HepG2 (cell line): ENCODE data around the gene GRAMD4. TPM values are rescaled to one million over a fixed set of nuclear protein-coding genes. Genes with fewer than 3 reads are reported as not detected.

Experiments used
- ARID3A ChIP-seq: IDR thresholded peaks from 2 replicates; pipeline ENCODE4 v1.6.1; 2012; ENCODE audit warnings: low read depth, low read length, improper control_type of control experiment
- DNMT1 ChIP-seq: sonication (generic); formaldehyde crosslinking; IDR thresholded peaks from 2 replicates; pipeline ENCODE4 v1.5.1; 2020; ENCODE audit warnings: mild to moderate bottlenecking, missing genetic modification reagents
- ELF1 ChIP-seq: sonication (generic); formaldehyde crosslinking; IDR thresholded peaks from 2 replicates; pipeline ENCODE4 v1.4.0; 2020; ENCODE audit warnings: missing genetic modification reagents
- IKZF1 ChIP-seq: fragments of 450-650 bp; IDR thresholded peaks from 2 replicates; pipeline ENCODE4 v1.7.1; 2016
- MAZ ChIP-seq, 2 experiments: sonication (generic) in 1 of 2; formaldehyde crosslinking in 1 of 2; IDR thresholded peaks; 2 replicates each; pipeline versions ENCODE4 v1.5.0 to v1.6.1; 2012 to 2020; ENCODE audit warnings: low read depth in 2 of 2, mild to moderate bottlenecking in 2 of 2, borderline replicate concordance in 1 of 2, improper control_type of control experiment in 1 of 2, low read length in 1 of 2, missing genetic modification reagents in 1 of 2, moderate library complexity in 1 of 2
- MEIS2 ChIP-seq: sonication (generic); formaldehyde crosslinking; IDR thresholded peaks from 2 replicates; pipeline ENCODE4 v1.9.0; 2021; ENCODE audit warnings: mild to moderate bottlenecking, missing genetic modification reagents
- NONO ChIP-seq, 2 experiments: fragments of 450-650 bp in 1 of 2; sonication (generic) in 1 of 2; formaldehyde crosslinking in 1 of 2; IDR thresholded peaks in 1 of 2; conservative IDR thresholded peaks in 1 of 2; 2 replicates each; pipeline versions ENCODE4 v1.6.1 to v1.8.0; 2017 to 2022; ENCODE audit warnings: mild to moderate bottlenecking in 1 of 2, missing genetic modification reagents in 1 of 2, moderate library complexity in 1 of 2
- PRDM4 ChIP-seq: sonication (generic); formaldehyde crosslinking; IDR thresholded peaks from 2 replicates; pipeline ENCODE4 v1.9.0; 2021; ENCODE audit warnings: missing genetic modification reagents, borderline replicate concordance
- TCF12 ChIP-seq, 2 experiments: fragments of 450-650 bp in 1 of 2; sonication (generic) in 1 of 2; formaldehyde crosslinking in 1 of 2; IDR thresholded peaks; 2 replicates each; pipeline versions ENCODE4 v1.6.1 to v1.8.0; 2017 to 2022; ENCODE audit warnings: antibody characterized with exemption in 1 of 2, mild to moderate bottlenecking in 1 of 2, missing genetic modification reagents in 1 of 2, moderate library complexity in 1 of 2
- THAP9 ChIP-seq: sonication (generic); formaldehyde crosslinking; IDR thresholded peaks from 2 replicates; pipeline ENCODE4; 2020; ENCODE audit warnings: missing genetic modification reagents, mild to moderate bottlenecking, borderline replicate concordance
- U2AF1 ChIP-seq: fragments of 200-400 bp; formaldehyde crosslinking; optimal IDR thresholded peaks from 2 replicates; pipeline ENCODE3; 2017; ENCODE audit warnings: mild to moderate bottlenecking, low read depth, low read length
- U2AF2 ChIP-seq: fragments of 200-400 bp; formaldehyde crosslinking; IDR thresholded peaks from 2 replicates; pipeline ENCODE4 v1.6.1; 2017; ENCODE audit warnings: low read depth, mild to moderate bottlenecking, low read length
- YEATS4 ChIP-seq: sonication (generic); formaldehyde crosslinking; IDR thresholded peaks from 2 replicates; pipeline ENCODE4 v1.4.0; 2020; ENCODE audit warnings: missing genetic modification reagents, borderline replicate concordance
- ZFP91 ChIP-seq: sonication (generic); formaldehyde crosslinking; IDR thresholded peaks from 2 replicates; pipeline ENCODE4 v1.9.0; 2022; ENCODE audit warnings: missing genetic modification reagents, mild to moderate bottlenecking, borderline replicate concordance
- ZNF264 ChIP-seq: sonication (generic); formaldehyde crosslinking; IDR thresholded peaks from 2 replicates; pipeline ENCODE4 v1.4.0; 2020; ENCODE audit warnings: missing genetic modification reagents
- ZNF276 ChIP-seq: sonication (generic); formaldehyde crosslinking; IDR thresholded peaks from 2 replicates; pipeline ENCODE4 v1.4.0; 2020; ENCODE audit warnings: mild to moderate bottlenecking, low read depth, missing genetic modification reagents
- polyA plus RNA-seq, 8 experiments: library from polyadenylated mRNA; depleted of rRNA in 3 of 8; stranded (reverse) in 7 of 8; unstranded in 1 of 8; fragments of >200 nt; fragmentation: Illumina TruSeq in 4 of 8; extraction: Trizol in 4 of 8; gene quantifications; 2 replicates each; pipeline versions ENCODE4 v1.2.1 to v1.2.3, GENCODE V29; 2011 to 2016; ENCODE audit warnings: low read depth in 4 of 8, missing spikeins in 1 of 8, mixed read lengths in 1 of 8; ENCODE audit not compliant: insufficient read depth in 1 of 8
- total RNA-seq, 5 experiments: library from RNA; depleted of rRNA; stranded (reverse); fragments of >200 nt; fragmentation: Illumina TruSeq; extraction: Trizol; gene quantifications; 2 replicates each; pipeline ENCODE4 v1.2.3, GENCODE V29; 2016; ENCODE audit warnings: low read depth in 1 of 5

Gene GRAMD4
- total and polyA plus RNA-seq, 2 of the 13 experiments (the other 11 are each of a cell fraction or from before 2014, with no cell fraction given): 15.2 to 15.7 TPM

- peak; percentile 70; the same call in 1 of the 2 replicates for TF ChIP-seq ZFP91 (CRISPR knock-in tag)
- no peak for TF ChIP-seq MAZ (IDR thresholded peaks at IDR 0.05; ENCODE audit: borderline replicate concordance, low read depth, low read length)
- TF ChIP-seq MAZ (CRISPR knock-in tag; IDR thresholded peaks at IDR 0.05; ENCODE audit: low read depth): peak; percentile 53; the same call in 1 of the 2 replicates
- peak; percentile 100 for TF ChIP-seq ZNF264 (CRISPR knock-in tag)
- no peak for TF ChIP-seq NONO (IDR thresholded peaks at IDR 0.05)
- TF ChIP-seq NONO (CRISPR knock-in tag; conservative IDR thresholded peaks at IDR 0.05): no peak
- peak; percentile 28; the same call in 1 of the 2 replicates for TF ChIP-seq YEATS4 (CRISPR knock-in tag)
- no peak for TF ChIP-seq ARID3A
- TF ChIP-seq ELF1 (CRISPR knock-in tag): peak; percentile 47; the same call in 1 of the 2 replicates
- no peak for TF ChIP-seq TCF12 (IDR thresholded peaks at IDR 0.05)
- TF ChIP-seq TCF12 (CRISPR knock-in tag; IDR thresholded peaks at IDR 0.05): peak; percentile 51; the same call in 1 of the 2 replicates
- 0 out of 2 replicates have a peak, but pooled peaks have one; percentile 37 for TF ChIP-seq MEIS2 (CRISPR knock-in tag)
- TF ChIP-seq PRDM4 (CRISPR knock-in tag): no peak
- no peak for TF ChIP-seq THAP9
- TF ChIP-seq DNMT1 (CRISPR knock-in tag): 0 out of 2 replicates have a peak, but pooled peaks have one; percentile 33
- peak; percentile 80; the same call in 1 of the 2 replicates for TF ChIP-seq ZNF276 (CRISPR knock-in tag)
- no peak for TF ChIP-seq U2AF2
- TF ChIP-seq U2AF1: no peak
- TF ChIP-seq IKZF1: no peak
Measured at GRCh38 chr22:46612904-46613605, 7.1 kb upstream of the GRAMD4 start (continued).
